ENCODE results near the gene FBXL19. TPM values are rescaled to one million over a fixed set of nuclear protein-coding genes. Genes with fewer than 3 reads are reported as not detected.

Gene FBXL19
- total and polyA plus RNA-seq, 10 donors = 4.3 to 24.7 (median 17.4) TPM

GRCh38 chr16:30991052-30991451 is 67.7 kb downstream of the FBXL19 start:
- Histone ChIP-seq H3K36me3 (peaks cover 0 to 27% (median 7%) of the 10 kb centered on the region in 6 donors), H3K4me3 (no peak overlapping the region), H3K9me3 (no peaks in the 10 kb centered on the region), H3K4me1 (peaks cover 0 to 13% (median 7%) of the 10 kb centered on the region in 6 donors), H3K27ac (no peak overlapping the region), H3K27me3 (replicated peaks in 1 of 7) (no peaks in the 10 kb centered on the region)
- no peak for DNase-seq
- TF ChIP-seq, protein P1, sequence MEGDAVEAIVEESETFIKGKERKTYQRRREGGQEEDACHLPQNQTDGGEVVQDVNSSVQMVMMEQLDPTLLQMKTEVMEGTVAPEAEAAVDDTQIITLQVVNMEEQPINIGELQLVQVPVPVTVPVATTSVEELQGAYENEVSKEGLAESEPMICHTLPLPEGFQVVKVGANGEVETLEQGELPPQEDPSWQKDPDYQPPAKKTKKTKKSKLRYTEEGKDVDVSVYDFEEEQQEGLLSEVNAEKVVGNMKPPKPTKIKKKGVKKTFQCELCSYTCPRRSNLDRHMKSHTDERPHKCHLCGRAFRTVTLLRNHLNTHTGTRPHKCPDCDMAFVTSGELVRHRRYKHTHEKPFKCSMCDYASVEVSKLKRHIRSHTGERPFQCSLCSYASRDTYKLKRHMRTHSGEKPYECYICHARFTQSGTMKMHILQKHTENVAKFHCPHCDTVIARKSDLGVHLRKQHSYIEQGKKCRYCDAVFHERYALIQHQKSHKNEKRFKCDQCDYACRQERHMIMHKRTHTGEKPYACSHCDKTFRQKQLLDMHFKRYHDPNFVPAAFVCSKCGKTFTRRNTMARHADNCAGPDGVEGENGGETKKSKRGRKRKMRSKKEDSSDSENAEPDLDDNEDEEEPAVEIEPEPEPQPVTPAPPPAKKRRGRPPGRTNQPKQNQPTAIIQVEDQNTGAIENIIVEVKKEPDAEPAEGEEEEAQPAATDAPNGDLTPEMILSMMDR (IDR thresholded peaks at IDR 0.05 in 8 of 11, conservative IDR thresholded peaks at IDR 0.05 in 3 of 11) = no peak
- TF ChIP-seq POLR2AphosphoS5 (IDR thresholded peaks at IDR 0.05) (no peak), POLR2A (IDR thresholded peaks at IDR 0.05) (no peak)
- intact Hi-C loops (cut with DNase I; ENCODE audit: low total_unique reads) = loop anchor here (5.0 kb wide), 1 partner anchor 876 kb away; no protein-coding TSS in a partner anchor
- WGBS, 5 donors = 69 to 81% (median 71%) methylated on average over 4 to 8 of the region's 8 CpGs

- Histone ChIP-seq H3K4me1 (peaks cover 0 to 17% (median 12%) of the 10 kb centered on the region in 6 donors), H3K4me3 (no peak overlapping the region), H3K9me3 (no peaks in the 10 kb centered on the region), H3K36me3 (peaks cover 0 to 15% (median 7%) of the 10 kb centered on the region in 6 donors), H3K27me3 (replicated peaks in 1 of 7) (peaks cover 0 to 6% (median 0%) of the 10 kb centered on the region in 7 donors), H3K27ac (no peak overlapping the region)
- intact Hi-C loops (cut with DNase I; ENCODE audit: low total_unique reads) = loop anchor here (5.0 kb wide), 1 partner anchor 875 kb away; no protein-coding TSS in a partner anchor
- no peak for DNase-seq
- TF ChIP-seq, protein P1 (IDR thresholded peaks at IDR 0.05 in 8 of 11, conservative IDR thresholded peaks at IDR 0.05 in 3 of 11) = no peak
- TF ChIP-seq POLR2AphosphoS5 (IDR thresholded peaks at IDR 0.05) (no peak), POLR2A (IDR thresholded peaks at IDR 0.05) (no peak)
- 80 to 89% (median 88%) methylated on average over 15 to 21 of the region's 21 CpGs for WGBS, 5 donors
Measured at GRCh38 chr16:30992276-30992780, 69.0 kb downstream of the FBXL19 start.

DNA sequence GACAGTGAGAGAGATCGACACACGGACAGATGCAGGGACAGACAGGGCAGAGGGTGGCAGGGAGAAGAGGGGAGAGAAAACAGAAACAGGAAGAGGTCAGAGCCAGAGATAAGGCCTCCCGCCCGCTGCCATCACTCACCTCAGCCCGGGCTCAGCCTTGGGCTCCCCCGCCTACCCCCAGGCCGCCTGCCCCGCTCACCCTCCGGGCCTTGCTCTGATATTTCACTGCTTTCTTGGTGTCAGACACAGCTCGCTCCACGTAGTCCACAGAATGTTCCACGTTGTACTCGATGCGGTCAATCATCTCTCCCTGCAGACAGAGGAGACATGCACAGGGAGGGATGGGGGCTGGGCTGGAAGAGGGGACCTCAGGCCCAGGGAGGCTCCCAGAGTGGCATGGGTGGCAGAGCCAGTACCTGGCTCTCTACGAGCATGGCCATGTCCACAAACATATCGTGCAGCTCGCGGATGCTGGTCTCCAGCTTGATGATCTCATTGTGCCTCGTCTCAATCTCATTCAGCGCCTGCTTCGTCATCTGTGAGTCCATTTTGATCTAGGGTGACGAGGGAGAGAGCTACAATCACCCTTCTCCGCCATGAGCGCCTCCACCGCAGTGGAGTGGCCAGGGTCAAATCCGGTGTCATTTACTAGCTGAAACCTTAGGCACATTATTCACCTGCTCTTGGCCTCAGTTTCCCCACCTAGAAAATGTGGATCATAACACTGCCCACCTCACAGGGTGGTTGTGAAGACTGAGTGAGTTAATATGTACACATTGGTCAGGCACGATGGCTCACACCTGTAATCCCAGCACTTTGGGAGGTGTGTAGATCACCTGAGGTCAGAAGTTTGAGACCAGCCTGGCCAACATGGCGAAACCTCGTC is 69.8 kb downstream of the FBXL19 start:
- TF ChIP-seq POLR2A (IDR thresholded peaks at IDR 0.05) (no peak), POLR2AphosphoS5 (IDR thresholded peaks at IDR 0.05) (no peak)
- TF ChIP-seq, protein P1 (IDR thresholded peaks at IDR 0.05 in 8 of 11, conservative IDR thresholded peaks at IDR 0.05 in 3 of 11) = no peak
- no peak overlapping the region for H3K4me3 ChIP-seq
- intact Hi-C loops (cut with DNase I; ENCODE audit: low total_unique reads) = loop anchor here (5.0 kb wide), 1 partner anchor 874 kb away; no protein-coding TSS in a partner anchor
- H3K27ac ChIP-seq = no peak overlapping the region
- WGBS, 5 donors = 69 to 81% (median 76%) methylated on average over 29 of the region's 29 CpGs
- H3K36me3 ChIP-seq = peaks cover 0 to 7% (median 0%) of the 10 kb centered on the region in 6 donors
- H3K27me3 ChIP-seq (replicated peaks in 1 of 7) = peaks cover 0 to 10% (median 0%) of the 10 kb centered on the region in 7 donors
- no peak for DNase-seq
- no peaks in the 10 kb centered on the region for H3K9me3 ChIP-seq
- peaks cover 0 to 26% (median 16%) of the 10 kb centered on the region in 6 donors for H3K4me1 ChIP-seq

DNA sequence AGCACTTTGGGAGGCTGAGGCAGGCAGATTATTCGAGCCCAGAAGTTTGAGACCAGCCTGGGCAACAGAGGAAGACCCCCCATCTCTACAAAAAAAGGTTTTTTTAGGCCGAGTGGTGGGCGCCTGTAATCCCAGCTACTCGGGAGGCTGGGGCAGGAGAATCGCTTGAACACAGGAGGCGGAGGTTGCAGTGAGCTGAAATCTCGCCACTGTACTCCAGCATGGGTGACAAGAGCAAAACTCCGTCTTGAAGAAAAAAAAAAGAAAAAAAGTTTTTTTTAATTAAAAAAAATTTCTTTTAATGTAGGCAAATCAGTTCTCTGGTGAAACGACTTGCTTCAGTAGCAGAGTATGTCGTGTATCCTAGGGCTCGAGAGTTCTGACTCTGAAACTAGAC is 72.6 kb downstream of the FBXL19 start:
- intact Hi-C loops (cut with DNase I; ENCODE audit: low total_unique reads) = no loop called here
- DNase-seq = no peak
- Histone ChIP-seq H3K4me3 (peak overlapping the region in 2 of 8 donors; percentile 47 to 76), H3K36me3 (no peaks in the 10 kb centered on the region), H3K27ac (peak overlapping the region; percentile 53 to 90 (median 79)), H3K4me1 (peaks cover 0 to 28% (median 17%) of the 10 kb centered on the region in 6 donors), H3K27me3 (replicated peaks in 1 of 7) (peaks cover 0 to 10% (median 0%) of the 10 kb centered on the region in 7 donors), H3K9me3 (no peaks in the 10 kb centered on the region)
- TF ChIP-seq POLR2A (IDR thresholded peaks at IDR 0.05) (no peak), POLR2AphosphoS5 (IDR thresholded peaks at IDR 0.05) (no peak)
- TF ChIP-seq, protein P1 (IDR thresholded peaks at IDR 0.05 in 8 of 11, conservative IDR thresholded peaks at IDR 0.05 in 3 of 11) = no peak
- 79 to 88% (median 82%) methylated on average over 11 of the region's 11 CpGs for WGBS, 5 donors
